H1 (cell line): ENCODE data around the gene KRT9.

ENCODE experiments used
- ATF3 ChIP-seq: IDR thresholded peaks from 2 replicates; pipeline ENCODE4 v1.6.1; 2011; ENCODE audit warnings: low read depth, mild to moderate bottlenecking, low read length; ENCODE audit not compliant: insufficient read depth
- CTCF ChIP-seq, 3 experiments: IDR thresholded peaks; 1 replicate in 2 of 3; 2 replicates in 1 of 3; pipeline versions ENCODE4 v1.5.1 to v1.6.1; 2011; ENCODE audit warnings: low read length in 3 of 3, mild to moderate bottlenecking in 3 of 3, inconsistent platforms in 2 of 3, low read depth in 1 of 3, moderate library complexity in 1 of 3; ENCODE audit not compliant: insufficient read depth in 1 of 3; ENCODE audit errors: control extremely low read depth in 1 of 3

GRCh38 chr17:41580687-41581365 is 9.0 kb upstream of the KRT9 start:
- TF ChIP-seq ATF3 = no peak
- no peak for TF ChIP-seq CTCF (IDR thresholded peaks at IDR 0.05; ENCODE audit: control extremely low read depth in 1 of 3, insufficient read depth in 1 of 3, low read depth in 1 of 3, low read length in 3 of 3)
